HEK293T (cell line): Measurements from ENCODE around the gene VANGL1.

Experiments used
- ELF4 ChIP-seq: fragments of 450-650 bp; IDR thresholded peaks from 2 replicates; pipeline ENCODE4 v1.6.1; 2017; ENCODE audit warnings: antibody characterized with exemption
- NFRKB ChIP-seq: fragments of 450-650 bp; IDR thresholded peaks from 2 replicates; pipeline ENCODE4 v1.6.1; 2016; ENCODE audit warnings: mild to moderate bottlenecking, moderate library complexity

- TF ChIP-seq NFRKB (no peak), ELF4 (no peak)
Observed at GRCh38 chr1:115643225-115643624, 1.5 kb downstream of the VANGL1 start.
